ENCODE results near the gene RUSF1. TPM values are rescaled to one million over a fixed set of nuclear protein-coding genes. Genes with fewer than 3 reads are reported as not detected.
"Not testable (repeated sequence)": the region's sequence is repeated elsewhere in the genome, so short reads cannot be mapped to it uniquely, and the experiment has no call there.

The RUSF1 gene
- total RNA-seq, 1 experiment from 2014 or later, result 43.9 TPM

DNA sequence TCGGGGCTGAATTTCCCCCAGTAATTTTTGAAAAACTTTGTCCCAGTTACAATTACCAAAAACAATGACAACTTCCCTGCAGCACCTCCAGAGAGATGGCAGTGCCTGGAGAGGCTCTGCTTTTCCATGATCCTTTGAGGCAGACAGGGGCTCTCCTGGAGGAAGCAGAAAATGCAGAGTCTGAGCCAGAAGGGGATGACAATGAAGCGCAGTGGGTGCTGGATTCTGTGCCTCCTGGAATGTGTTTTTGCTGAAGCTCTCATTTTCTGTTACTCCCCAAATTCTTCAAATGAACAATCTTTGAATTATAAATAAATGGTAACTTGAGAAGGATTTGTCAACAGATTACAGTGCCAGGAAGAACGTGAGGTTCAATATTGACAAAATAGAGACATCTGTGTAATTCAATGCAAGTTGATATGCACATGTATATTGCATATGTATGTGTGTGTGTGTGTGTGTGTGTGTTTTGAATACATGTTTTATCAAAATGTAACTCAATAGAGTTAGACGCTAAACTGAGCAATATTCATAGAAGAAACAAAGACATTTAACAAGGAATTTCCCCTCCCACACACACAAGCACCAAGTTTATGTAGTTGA, 9.7 kb upstream of the RUSF1 start:
- DNase-seq (ENCODE audit: low read depth), result no peak

GRCh38 chr16:31513884-31514283, 5.7 kb upstream of the RUSF1 start:
- no peak for DNase-seq (ENCODE audit: low read depth)

- peak; percentile 77 for DNase-seq (ENCODE audit: low read depth)
These were observed 4.9 kb upstream of the RUSF1 start for GRCh38 chr16:31513126-31513525.

- peak; percentile 27 for DNase-seq (ENCODE audit: low read depth)
These were observed 560 bp upstream of the RUSF1 start for GRCh38 chr16:31508706-31509195.

GRCh38 chr16:31507617-31507928, 618 bp downstream of the RUSF1 start:
- no peak for DNase-seq (ENCODE audit: low read depth)

- DNase-seq (ENCODE audit: low read depth), result no peak
These were observed 2.7 kb downstream of the RUSF1 start for GRCh38 chr16:31505483-31505882.

DNA sequence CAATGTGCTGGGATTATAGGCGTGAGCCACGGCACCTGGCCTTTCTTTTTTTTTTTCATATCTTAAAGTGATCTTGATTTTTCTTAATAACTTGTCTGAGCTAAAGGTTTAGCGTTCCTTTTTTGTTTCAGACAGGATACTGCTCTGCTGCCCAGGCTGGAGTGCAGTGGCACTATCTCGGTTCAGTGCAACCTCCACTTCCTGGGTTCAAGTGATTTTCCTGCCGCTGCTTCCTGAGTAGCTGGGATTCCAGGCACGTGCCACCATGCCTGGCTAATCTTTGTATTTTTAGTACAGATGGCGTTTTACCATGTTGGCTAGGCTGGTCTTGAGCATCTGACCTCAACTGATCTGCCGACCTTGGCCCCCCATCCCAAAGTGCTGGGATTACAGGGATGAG, 4.0 kb downstream of the RUSF1 start:
- no peak for DNase-seq (ENCODE audit: low read depth)

DNA sequence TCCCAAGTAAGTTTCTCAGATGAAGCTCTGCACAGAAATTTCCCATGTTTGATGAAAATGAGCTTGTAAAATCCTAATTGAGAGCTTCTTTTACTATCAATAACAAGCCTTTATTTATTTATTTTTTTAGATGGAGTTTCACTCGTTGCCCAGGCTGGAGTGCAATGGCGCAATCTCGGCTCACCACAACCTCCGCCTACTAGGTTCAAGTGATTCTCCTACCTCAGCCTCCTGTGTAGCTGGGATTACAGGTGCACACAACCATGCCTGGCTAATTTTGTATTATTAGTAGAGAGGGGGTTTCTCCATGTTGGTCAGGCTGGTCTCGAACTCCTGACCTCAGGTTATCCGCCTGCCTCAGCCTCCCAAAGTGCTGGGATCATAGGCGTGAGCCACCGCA, 4.6 kb downstream of the RUSF1 start:
- not testable (repeated sequence) for DNase-seq (ENCODE audit: low read depth)

- no peak for DNase-seq (ENCODE audit: low read depth)
These were observed 5.2 kb downstream of the RUSF1 start for GRCh38 chr16:31502981-31503380.

- DNase-seq (ENCODE audit: low read depth), result no peak
These were observed 6.2 kb downstream of the RUSF1 start for GRCh38 chr16:31501966-31502348.

DNA sequence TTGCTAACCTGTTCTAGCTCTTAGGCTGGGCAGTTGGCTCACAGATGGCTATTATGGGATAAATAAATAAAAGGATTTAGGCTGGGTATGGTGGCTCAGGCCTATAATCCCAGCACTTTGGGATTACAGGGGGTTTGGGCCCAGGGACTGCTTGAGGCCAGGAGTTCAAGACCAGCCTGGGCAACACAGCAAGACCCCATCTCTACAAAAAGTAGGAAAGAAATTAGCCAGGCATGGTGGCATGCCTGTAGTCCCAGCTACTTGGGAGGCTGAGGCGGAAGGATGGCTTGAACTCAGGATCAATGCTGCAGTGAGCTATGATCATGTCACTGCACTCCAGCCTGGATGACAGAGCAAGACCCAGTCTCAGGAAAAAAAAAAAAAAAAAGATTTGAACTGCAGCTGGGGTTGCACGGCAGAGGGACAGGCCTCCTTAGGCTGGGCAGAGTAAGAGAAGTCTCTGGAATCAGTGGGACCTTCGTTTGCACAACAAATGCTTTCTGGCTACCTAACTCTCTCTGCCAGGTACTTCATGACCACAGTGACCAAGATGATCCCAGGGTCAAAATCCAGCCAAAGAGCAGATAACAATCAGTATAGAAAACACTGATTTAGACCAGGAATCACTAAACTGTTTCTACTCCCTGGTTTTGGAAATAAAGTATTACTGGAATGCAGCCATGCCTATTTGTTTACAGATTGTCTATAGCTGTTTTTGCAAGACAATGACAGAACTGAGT, 6.8 kb downstream of the RUSF1 start:
- DNase-seq (ENCODE audit: low read depth), result no peak

DNA sequence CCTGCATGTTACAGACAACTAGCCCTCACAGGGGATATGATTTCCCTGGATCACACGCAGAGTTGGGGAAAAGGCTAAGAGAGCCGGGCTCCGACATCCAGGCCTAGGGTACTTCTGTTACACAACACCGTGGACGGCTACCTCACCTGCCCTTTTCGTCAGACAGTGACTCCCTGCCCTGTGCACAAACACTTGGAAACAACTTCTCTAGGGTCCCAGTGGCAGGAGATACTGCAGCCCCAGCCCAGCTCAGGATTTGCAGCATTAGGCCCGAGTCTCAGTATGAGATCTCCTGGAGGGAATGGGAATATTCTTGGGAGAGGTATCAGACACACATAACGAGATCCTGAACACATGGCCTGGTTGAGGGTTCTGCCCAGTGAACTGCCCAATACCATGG, 8.3 kb downstream of the RUSF1 start:
- DNase-seq (ENCODE audit: low read depth), result no peak

DNA sequence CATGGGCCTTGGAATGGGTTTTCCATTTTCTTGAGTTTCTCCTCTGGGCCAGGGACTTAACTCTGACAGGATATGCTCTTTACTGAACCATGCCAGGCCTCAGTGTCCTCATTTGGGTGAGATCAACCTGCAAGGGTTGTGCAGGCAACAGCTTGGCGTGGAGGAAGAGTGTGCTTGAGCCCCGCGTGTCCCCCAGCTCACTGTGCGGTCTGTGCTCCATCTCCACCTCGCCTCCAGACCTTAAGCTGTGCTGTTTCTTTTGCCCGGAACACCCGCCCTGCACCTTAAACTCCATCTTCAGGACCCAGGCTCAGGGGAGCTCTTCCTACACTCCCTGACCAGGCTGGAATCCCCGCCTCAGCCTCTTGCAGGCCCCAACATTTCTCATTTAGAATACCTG, 9.7 kb downstream of the RUSF1 start:
- DNase-seq (ENCODE audit: low read depth), result no peak

DNA sequence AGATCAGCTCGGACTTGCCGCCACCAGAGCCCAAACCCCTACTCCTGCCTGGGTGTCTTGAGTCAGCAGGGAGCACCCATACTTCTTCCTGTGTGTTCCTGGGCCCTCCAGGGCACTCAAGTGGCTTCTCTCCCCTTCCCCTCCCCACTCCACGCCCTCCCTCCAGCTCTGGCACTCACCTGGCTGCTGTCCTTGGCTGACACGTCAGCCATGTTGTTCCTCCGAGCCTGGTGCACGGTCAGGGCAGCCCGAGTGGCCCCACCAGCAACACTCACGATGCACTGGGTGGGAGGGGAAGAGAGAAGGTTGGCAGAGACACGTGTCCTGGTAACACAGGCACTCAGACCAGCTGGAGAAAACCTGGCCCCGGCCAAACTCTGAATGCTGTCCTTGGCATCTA, 11.5 kb downstream of the RUSF1 start:
- no peak for DNase-seq (ENCODE audit: low read depth)

DNA sequence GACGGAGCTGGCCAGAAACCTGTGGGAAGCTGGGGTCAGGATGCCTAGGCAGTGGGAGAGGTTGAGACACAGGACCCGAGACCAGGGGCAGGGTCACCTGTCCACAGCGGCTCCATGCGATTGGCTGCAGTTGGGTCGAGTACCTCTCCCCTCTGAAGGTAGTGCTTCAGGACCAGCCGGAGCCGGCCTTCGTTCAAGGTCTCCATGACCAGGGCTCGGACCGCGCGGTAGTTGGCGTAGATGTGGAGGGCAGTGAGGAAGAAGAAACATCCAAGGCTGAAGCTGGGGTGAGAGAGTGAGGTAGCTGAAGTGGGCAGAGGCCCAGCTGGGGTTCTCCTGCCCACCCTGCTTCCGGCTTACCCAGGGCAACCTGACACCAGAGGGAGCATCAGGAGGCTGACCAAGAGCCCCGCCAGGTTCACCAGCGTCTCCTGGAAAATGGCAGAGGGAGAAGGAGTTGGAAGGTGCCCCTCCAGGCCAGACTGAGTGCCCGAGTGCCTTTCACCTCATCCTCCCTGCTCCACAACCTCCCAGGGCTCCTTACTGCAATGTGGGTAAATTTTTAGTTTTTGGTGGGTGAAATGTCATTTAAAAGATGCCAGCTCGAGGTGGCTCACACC, 14.6 kb downstream of the RUSF1 start:
- DNase-seq (ENCODE audit: low read depth), result no peak

GRCh38 chr16:31491778-31492418, 16.3 kb downstream of the RUSF1 start:
- DNase-seq (ENCODE audit: low read depth), result no peak

DNA sequence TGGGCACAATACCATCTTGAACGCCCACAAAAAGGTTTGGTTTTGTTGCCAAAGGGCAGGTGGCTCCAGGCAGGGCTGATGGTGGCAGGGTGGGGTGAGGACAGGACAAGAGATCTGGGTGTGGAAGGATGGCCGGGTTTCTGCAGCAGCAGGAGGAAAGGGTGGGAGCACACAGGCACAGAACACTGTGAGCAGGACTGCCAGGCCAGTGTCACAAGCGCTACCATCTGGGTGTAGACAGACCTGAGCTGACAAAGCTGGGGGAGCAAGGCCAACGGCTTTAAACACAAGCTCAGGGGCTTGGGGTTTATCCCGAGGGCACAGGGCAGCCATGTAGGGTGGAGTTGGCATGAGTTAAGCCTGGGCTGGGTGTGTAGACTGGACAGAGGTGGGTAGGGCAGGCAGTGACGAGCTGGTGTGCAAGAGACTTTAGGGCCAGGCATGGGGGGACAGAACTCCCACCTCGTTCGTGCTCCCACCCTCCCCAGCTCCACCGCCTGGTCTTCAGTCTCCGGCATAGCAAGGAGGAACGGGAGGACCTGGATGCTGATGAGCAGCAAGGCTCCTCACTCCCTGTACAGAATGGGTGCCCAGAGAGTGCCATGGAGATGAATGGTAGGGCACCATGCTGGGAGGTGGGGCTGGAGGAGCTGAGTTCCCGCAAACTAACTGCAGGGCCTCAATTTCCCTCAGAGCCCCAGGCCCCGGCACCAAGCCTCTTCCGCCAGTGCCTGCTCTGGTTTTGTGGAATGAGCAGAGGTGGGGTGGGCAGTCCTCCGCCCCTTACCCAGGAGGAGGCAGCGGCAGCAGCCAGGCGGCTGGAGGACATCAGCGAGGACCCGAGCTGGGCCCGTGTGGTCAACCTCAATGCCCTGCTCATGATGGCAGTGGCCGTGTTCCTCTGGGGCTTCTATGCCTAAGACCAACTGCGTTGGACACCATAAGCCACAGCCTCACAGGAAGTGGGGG, 18.3 kb downstream of the RUSF1 start:
- no peak for DNase-seq (ENCODE audit: low read depth)

DNA sequence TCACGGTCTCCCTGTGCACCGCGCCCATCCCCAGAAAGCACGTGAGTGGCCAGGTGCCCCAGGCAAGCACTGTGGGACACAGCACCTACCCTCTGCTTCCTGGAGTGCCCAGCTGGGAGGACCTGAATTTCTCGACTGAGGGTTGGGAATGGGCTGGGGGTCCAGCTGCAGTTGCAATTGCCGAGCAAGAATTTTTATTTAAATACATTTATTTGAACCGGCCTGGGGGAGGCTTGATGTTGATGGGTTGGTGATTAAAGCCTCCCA, 19.0 kb downstream of the RUSF1 start:
- no peak for DNase-seq (ENCODE audit: low read depth)

GRCh38 chr16:31488468-31489297, 19.5 kb downstream of the RUSF1 start:
- DNase-seq (ENCODE audit: low read depth), result no peak

- DNase-seq (ENCODE audit: low read depth), result no peak
These were observed 20.3 kb downstream of the RUSF1 start for GRCh38 chr16:31487720-31488467.

Data from HT1080 (cell line).